CD4-positive, alpha-beta T cell treated with Interleukin-17A for 4 hours (primary cell): ENCODE measurements around the gene DCLK2.
"Not testable (repeated sequence)": the region's sequence is repeated elsewhere in the genome, so short reads cannot be mapped to it uniquely, and the experiment has no call there.

Source experiments
- DNase-seq: peaks from one replicate; pipeline ENCODE4 v3.0.0-alpha.2; 2020; ENCODE audit warnings: mixed read lengths

Gene DCLK2

DNA sequence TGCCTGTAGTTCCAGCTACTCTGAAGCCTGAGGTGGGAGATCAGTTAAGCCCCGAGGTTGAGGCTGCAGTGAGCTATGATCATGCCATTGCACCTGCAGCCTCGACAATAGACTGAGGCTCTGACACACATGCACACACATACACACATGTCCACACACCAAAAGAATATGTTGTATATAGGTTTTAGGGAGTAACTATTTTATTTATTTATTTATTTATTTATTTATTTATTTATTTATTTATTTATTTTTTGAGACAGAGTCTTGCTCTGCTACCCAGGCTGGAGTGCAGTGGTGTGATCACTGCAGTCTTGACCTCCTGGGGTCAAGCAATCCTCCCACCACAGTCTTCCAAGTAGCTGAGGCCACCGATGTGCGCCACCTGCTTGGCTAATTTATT lies 78.3 kb downstream of the DCLK2 start:
- no peak for DNase-seq

DNA sequence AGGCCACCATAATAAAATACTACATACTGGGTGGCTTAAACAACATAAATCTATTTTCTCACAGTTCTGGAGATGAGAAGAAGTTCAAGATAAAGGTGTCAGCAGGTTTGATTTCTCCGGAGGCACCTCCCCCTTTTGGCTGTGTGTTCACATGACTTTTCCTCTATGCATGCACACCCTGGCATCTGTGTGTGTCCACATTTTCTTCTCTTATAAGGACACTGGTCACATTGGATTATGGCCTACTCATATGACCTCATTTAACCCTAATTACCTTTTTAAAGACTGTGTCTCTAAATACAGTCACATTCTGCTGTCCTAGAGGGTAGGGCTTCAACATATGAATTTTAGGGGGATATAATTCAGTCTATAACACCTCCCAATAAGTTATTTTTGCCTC lies 79.8 kb downstream of the DCLK2 start:
- DNase-seq: no peak

DNA sequence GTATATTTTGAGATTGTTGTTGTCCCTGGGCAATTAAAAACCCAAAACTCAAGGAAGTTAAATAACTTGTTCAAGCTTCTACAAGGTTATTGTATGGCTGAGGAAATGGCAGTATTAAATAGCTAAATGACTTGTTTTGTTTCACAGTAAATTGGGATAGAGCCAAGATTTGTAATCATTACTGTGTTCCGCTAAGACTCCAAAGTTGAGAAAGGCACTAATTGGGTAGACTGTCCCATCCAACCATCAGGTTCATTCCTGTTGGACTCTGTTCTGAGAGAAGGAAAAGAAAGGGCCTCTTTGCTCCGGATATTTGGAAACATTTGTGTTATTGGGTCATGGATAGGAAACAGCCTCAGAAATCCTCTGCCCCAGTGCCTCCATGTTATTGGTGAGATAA lies 82.2 kb downstream of the DCLK2 start:
- no peak for DNase-seq

- no peak for DNase-seq
These were observed 82.9 kb downstream of the DCLK2 start for GRCh38 chr4:150161109-150161508.

DNA sequence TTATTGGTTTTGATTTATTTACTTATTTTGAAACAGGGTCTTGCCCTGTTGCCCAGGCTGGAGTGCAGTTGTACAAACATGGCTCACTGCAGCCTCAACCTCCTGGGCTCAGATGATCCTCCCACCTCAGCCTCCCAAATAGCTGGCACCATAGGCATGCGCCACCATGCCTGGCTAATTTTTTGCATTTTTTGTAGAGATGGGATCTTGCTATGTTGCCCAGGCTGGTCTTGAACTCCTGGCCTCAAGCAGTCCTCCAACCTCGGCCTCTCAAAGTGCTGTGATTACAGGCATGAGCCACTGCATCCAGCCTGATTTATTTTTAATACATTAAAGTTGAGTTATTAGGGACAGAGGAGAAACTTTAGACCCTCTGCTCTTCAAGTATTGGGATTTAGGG lies 83.8 kb downstream of the DCLK2 start:
- DNase-seq: not testable (repeated sequence)

- no peak for DNase-seq
These were observed 85.8 kb downstream of the DCLK2 start for GRCh38 chr4:150164055-150164454.

GRCh38 chr4:150164956-150165629 lies 86.8 kb downstream of the DCLK2 start:
- no peak for DNase-seq

DNA sequence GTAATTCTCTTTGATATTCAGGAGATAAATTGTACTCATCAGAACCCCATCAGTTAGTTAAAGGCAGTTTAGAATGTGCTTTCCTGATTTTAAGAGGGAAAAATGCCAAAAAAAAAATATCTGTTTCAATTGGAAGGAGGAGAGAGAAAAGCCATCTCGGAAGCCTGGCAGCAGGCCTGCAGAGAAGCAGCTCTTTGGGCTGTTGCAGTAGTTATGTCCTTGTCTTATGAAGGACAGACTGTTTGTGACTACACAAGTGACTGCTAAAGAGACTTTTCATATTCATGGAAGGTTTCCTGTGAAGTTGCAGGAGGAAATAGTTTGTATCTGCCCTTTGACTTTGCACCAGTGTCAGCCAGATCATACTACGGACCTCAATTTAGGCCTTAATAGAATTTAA lies 88.8 kb downstream of the DCLK2 start:
- DNase-seq: no peak

DNA sequence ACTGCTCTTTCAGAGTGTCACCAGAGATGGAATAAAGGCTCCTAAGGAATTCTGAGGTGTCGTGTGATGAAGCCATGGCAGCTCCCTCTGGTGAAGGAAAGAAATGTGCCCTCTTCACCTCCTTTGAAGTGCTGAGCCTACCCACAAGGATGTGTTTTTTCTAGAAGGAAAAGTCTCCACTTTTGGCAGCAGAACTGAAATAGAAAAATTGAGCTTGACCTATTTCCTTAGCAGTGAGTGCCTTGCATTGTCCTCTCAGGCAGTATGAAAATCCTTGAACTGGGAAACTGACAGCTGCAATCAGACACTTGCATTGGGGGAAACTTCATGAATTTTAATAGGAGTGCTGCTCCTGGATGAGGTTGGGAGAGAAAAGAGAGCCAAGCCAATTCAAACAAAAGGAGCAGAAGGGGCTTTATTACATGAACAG lies 95.2 kb downstream of the DCLK2 start:
- no peak for DNase-seq

- no peak for DNase-seq
These were observed 95.7 kb downstream of the DCLK2 start for GRCh38 chr4:150173982-150174398.

GRCh38 chr4:150176547-150176946 lies 98.3 kb downstream of the DCLK2 start:
- DNase-seq: no peak

GRCh38 chr4:150178161-150178560 lies 99.9 kb downstream of the DCLK2 start:
- no peak for DNase-seq

GRCh38 chr4:150181536-150181935 lies 103.3 kb downstream of the DCLK2 start:
- DNase-seq: no peak

GRCh38 chr4:150182794-150183193 lies 104.5 kb downstream of the DCLK2 start:
- no peak for DNase-seq

- DNase-seq: not testable (repeated sequence)
These were observed 106.8 kb downstream of the DCLK2 start for GRCh38 chr4:150185033-150185432.

GRCh38 chr4:150192986-150193385 lies 114.7 kb downstream of the DCLK2 start:
- DNase-seq: no peak

- not testable (repeated sequence) for DNase-seq
These were observed 119.0 kb downstream of the DCLK2 start for GRCh38 chr4:150197256-150197655.

DNA sequence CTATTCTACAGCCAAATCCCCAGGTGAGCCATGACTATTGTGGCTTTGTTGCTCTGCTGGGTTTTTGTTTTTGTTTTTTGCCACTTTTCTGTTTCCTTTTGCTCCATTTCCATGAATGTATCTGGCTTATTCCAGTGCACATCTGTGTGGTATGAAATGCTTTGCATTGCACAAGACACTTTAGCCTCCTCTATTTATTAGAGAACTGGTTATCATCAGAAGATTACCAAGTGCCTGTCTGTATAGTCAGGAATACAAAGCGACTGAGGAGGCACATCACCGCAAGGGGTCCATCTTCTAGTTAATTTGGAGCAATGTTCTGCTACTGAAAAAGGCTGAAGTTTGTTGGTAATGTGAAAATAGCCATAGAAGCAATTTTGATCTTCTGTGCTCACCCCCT lies 120.8 kb downstream of the DCLK2 start:
- DNase-seq: no peak

DNA sequence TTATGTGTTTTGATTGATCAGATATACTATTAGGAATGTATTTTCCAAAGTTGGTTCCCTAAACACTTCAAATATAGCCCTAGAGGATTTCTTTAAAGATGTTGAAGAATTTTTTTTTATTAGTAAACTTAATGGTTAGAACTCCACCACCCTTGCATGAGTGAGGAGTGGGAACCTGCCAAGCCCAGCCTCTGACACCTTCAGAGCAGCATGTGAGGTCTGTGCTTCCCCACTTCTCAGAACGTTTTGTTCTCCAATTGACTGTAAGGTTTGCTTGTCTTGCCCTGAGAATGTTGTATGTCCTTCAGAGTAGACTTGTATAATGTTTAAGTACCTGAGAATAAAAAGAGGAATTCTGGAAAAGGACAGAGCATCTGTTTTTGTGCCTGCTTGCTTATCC lies 126.8 kb downstream of the DCLK2 start:
- no peak for DNase-seq

DNA sequence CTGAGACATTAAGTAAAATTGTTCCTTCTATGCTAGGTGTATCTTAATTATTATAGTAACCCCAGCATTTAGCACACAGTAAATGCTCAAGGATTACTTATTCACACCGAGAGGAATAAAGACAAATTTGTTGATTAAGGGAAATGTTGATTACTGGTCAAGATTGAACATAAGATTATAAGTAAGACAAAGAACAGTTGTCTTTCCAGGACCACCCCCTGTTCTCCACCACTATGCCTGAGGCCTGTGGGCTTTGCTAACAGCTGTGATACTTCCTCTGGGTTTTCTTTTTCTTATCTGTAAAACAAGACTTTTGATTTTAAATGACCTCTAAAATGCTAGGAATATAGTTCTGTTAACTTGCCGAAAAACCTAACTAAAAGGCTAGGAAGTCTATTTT lies 128.0 kb downstream of the DCLK2 start:
- no peak for DNase-seq

DNA sequence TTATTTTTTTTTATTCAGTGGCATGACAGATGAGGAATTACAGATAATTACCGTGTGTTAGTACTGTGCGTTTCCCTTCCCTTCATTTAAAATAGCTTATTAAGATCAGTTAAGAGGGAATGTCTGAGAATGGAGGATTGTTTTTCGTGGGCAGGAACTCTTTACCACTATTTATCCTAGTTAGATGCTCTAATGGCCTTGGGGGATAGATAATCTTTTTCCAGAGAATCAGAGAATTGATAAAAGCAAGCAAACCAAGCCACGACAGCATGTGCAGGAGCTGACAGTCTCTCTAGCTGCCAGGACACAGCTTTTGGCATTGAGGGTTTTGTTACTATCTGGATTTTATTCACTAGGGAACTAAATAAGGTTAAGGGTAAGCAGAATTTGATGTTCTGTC lies 128.7 kb downstream of the DCLK2 start:
- no peak for DNase-seq

DNA sequence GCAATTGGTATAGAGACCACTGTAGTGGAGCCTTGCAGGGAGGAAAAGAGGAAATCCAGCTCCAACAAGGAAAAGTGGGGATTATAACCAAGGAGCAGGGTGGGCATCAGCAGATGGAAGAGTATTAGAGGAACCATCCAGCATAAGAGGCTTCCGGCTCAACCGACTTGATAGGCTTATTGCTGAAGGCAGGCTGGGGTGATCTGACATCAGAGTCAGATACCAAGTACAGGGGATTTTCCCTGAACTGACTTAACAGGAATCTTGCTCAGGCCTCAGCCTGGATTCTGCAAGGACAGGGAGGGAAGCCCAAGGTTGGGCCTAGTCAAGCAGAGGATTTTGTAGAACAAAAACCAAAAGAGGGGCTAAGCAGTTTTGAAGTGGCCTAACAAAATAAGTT lies 129.6 kb downstream of the DCLK2 start:
- DNase-seq: no peak

- DNase-seq: no peak
These were observed 131.0 kb downstream of the DCLK2 start for GRCh38 chr4:150209140-150209829.

DNA sequence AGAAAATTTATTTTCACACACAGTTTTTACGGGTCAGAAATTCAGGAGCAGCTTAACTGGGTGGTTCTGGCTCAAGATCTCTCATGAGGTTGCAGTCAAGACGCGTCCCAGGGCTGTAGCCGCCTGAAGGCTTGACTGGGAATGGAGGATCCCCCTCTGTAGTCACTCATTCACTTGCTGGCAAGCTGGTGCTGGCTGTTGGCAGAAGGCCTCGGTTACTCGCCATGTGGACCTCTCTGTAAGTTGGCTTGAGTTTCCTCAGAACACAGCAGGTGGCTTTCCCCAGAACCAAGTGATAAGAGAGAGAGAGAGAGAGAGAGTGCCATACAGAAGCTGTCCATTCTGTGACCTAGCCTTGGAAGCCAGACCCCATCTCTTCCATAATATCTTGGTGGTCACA lies 132.8 kb downstream of the DCLK2 start:
- DNase-seq: no peak
